SK-N-SH treated with all-trans-retinoic acid at 6 μM for 48 hours (cell line): Measurements from ENCODE around the gene SIGLEC5.
A peak's percentile ranks its signal among the peaks of the same experiment; 100 is the strongest.

Source experiments
- ATAC-seq: fragments of 200-7000 bp; cut with Tn5 transposase; 3 replicates; pipeline ENCODE4 v1.9.1; 2020; ENCODE audit warnings: mild to moderate bottlenecking, moderate library complexity
- ARNTL ChIP-seq: fragments of 450-650 bp; formaldehyde crosslinking; IDR thresholded peaks from 2 replicates; pipeline ENCODE4 v1.5.0; 2020; ENCODE audit warnings: low read depth, mild to moderate bottlenecking, moderate library complexity, borderline replicate concordance
- BACH2 ChIP-seq: fragments of 250-450 bp; sonication (Bioruptor Pico); IDR thresholded peaks from 2 replicates; pipeline ENCODE4 v1.9.0; 2021; ENCODE audit warnings: mild to moderate bottlenecking, borderline replicate concordance
- CREB5 ChIP-seq: fragments of 250-450 bp; sonication (Bioruptor Pico); IDR thresholded peaks from 2 replicates; pipeline ENCODE4 v1.5.1; 2020; ENCODE audit warnings: low read depth, mild to moderate bottlenecking, moderate library complexity
- CSRNP3 ChIP-seq: fragments of 250-450 bp; sonication (Bioruptor Pico); IDR thresholded peaks from 2 replicates; pipeline ENCODE4 v1.5.1; 2021; ENCODE audit warnings: mild to moderate bottlenecking, moderate library complexity
- GLIS3 ChIP-seq: fragments of 250-450 bp; sonication (Bioruptor Pico); IDR thresholded peaks from 2 replicates; pipeline ENCODE4 v1.5.0; 2020; ENCODE audit warnings: mild to moderate bottlenecking, moderate library complexity
- ISL1 ChIP-seq: fragments of 250-450 bp; sonication (Bioruptor Pico); IDR thresholded peaks from 2 replicates; pipeline ENCODE4 v2.1.2; 2022; ENCODE audit warnings: mild to moderate bottlenecking, moderate library complexity
- OSR1 ChIP-seq: fragments of 250-450 bp; sonication (Bioruptor Pico); IDR thresholded peaks from 2 replicates; pipeline ENCODE4 v1.8.0; 2022; ENCODE audit warnings: moderate library complexity, mild to moderate bottlenecking, inconsistent platforms
- PATZ1 ChIP-seq: fragments of 250-450 bp; sonication (Bioruptor Pico); IDR thresholded peaks from 2 replicates; pipeline ENCODE4 v1.8.0; 2020; ENCODE audit warnings: mild to moderate bottlenecking, moderate library complexity, borderline replicate concordance
- POU6F1 ChIP-seq: fragments of 250-450 bp; sonication (Bioruptor Pico); IDR thresholded peaks from 2 replicates; pipeline ENCODE4 v1.8.0; 2021; ENCODE audit warnings: low read depth, mild to moderate bottlenecking, moderate library complexity, borderline replicate concordance
- PPARA ChIP-seq: fragments of 250-450 bp; sonication (Bioruptor Pico); IDR thresholded peaks from 2 replicates; pipeline ENCODE4 v1.5.0; 2020; ENCODE audit warnings: mild to moderate bottlenecking, borderline replicate concordance
- RARB ChIP-seq: fragments of 250-450 bp; sonication (Bioruptor Pico); IDR thresholded peaks from 2 replicates; pipeline ENCODE4 v1.8.0; 2021; ENCODE audit warnings: mild to moderate bottlenecking, moderate library complexity
- SNAI2 ChIP-seq: fragments of 250-450 bp; sonication (Bioruptor Pico); IDR thresholded peaks from 2 replicates; pipeline ENCODE4 v1.5.0; 2020; ENCODE audit warnings: mild to moderate bottlenecking, moderate library complexity
- TCF4 ChIP-seq: fragments of 250-450 bp; sonication (Bioruptor Pico); IDR thresholded peaks from 2 replicates; pipeline ENCODE4 v1.8.0; 2021; ENCODE audit warnings: mild to moderate bottlenecking, moderate library complexity, borderline replicate concordance
- TOX ChIP-seq: fragments of 250-450 bp; sonication (Bioruptor Pico); IDR thresholded peaks from 2 replicates; pipeline ENCODE4 v1.8.0; 2021; ENCODE audit warnings: mild to moderate bottlenecking, moderate library complexity, borderline replicate concordance
- TSHZ2 ChIP-seq: fragments of 250-450 bp; sonication (Bioruptor Pico); IDR thresholded peaks from 2 replicates; pipeline ENCODE4 v1.5.0; 2020; ENCODE audit warnings: mild to moderate bottlenecking, moderate library complexity
- ZFP3 ChIP-seq: fragments of 250-450 bp; sonication (Bioruptor Pico); IDR thresholded peaks from 2 replicates; pipeline ENCODE4 v1.5.0; 2020; ENCODE audit warnings: mild to moderate bottlenecking, moderate library complexity
- ZFP30 ChIP-seq: fragments of 450-650 bp; formaldehyde crosslinking; IDR thresholded peaks from 2 replicates; pipeline ENCODE4 v1.5.0; 2022; ENCODE audit warnings: mild to moderate bottlenecking, moderate library complexity
- ZNF565 ChIP-seq: fragments of 450-650 bp; formaldehyde crosslinking; conservative IDR thresholded peaks from 2 replicates; pipeline ENCODE4 v1.5.0; 2020; ENCODE audit warnings: low read depth, mild to moderate bottlenecking, moderate library complexity
- ZNF70 ChIP-seq: fragments of 450-650 bp; formaldehyde crosslinking; IDR thresholded peaks from 2 replicates; pipeline ENCODE4 v1.5.0; 2020; ENCODE audit warnings: mild to moderate bottlenecking, moderate library complexity

The SIGLEC5 gene

GRCh38 chr19:51610576-51610975 is 19.6 kb downstream of the SIGLEC5 start (continued):
- TF ChIP-seq CSRNP3 (CRISPR knock-in tag) (no peak), ARNTL (CRISPR knock-in tag) (no peak), BACH2 (CRISPR knock-in tag) (no peak)
- TF ChIP-seq, all 23 proteins: peak for 0

GRCh38 chr19:51607920-51608562 is 22.2 kb downstream of the SIGLEC5 start:
- ATAC-seq: peak; percentile 71

GRCh38 chr19:51607077-51607476 is 23.1 kb downstream of the SIGLEC5 start:
- TF ChIP-seq CREB5 (CRISPR knock-in tag) (no peak), TSHZ2 (no peak), TOX (no peak), ZFP3 (CRISPR knock-in tag) (no peak), TCF4 (CRISPR knock-in tag) (no peak), ISL1 (no peak), ZNF565 (CRISPR knock-in tag) (no peak), CSRNP3 (CRISPR knock-in tag) (no peak), ARNTL (CRISPR knock-in tag) (no peak), ZFP30 (no peak), GLIS3 (CRISPR knock-in tag) (no peak), SNAI2 (CRISPR knock-in tag) (no peak), POU6F1 (CRISPR knock-in tag) (no peak), OSR1 (CRISPR knock-in tag) (no peak), ZNF70 (CRISPR knock-in tag) (no peak), PATZ1 (CRISPR knock-in tag) (no peak)
- no peak for ATAC-seq

More at GRCh38 chr19:51607920-51608562, 22.2 kb downstream of the SIGLEC5 start:
- TF ChIP-seq RARB (CRISPR knock-in tag) (no peak), BACH2 (CRISPR knock-in tag) (no peak), PPARA (CRISPR knock-in tag) (no peak), ISL1 (no peak), SNAI2 (CRISPR knock-in tag) (no peak)
- TF ChIP-seq, all 23 proteins: peak for 0
